Measurements from ENCODE around the gene SULT1E1.

- no peak for TF ChIP-seq CTCF (IDR thresholded peaks at IDR 0.05)
- TF ChIP-seq POLR2A (IDR thresholded peaks at IDR 0.05), result no peak
Observed at GRCh38 chr4:69793732-69794131, 66.2 kb downstream of the SULT1E1 start.
